GM23338 (cell line): Measurements from ENCODE around the gene FBLIM1. TPM values are rescaled to one million over a fixed set of nuclear protein-coding genes. Genes with fewer than 3 reads are reported as not detected.

Experiments used
- ATAC-seq: fragments of 200-7000 bp; cut with Tn5 transposase; 3 replicates; pipeline ENCODE4 v1.9.1; 2020
- DNase-seq: peaks from one replicate; pipeline ENCODE4 v3.0.0-alpha.2; 2015; ENCODE audit warnings: low spot score
- H2AFZ ChIP-seq: fragments of 200-600 bp; sonication (generic); 2 replicates; pipeline ENCODE4 v1.8.0; 2016; ENCODE audit warnings: antibody characterized with exemption, mild to moderate bottlenecking, moderate library complexity
- H3F3A ChIP-seq: fragments of 200-600 bp; sonication (generic); replicated peaks from 2 replicates; pipeline ENCODE4 v1.8.0; 2017; ENCODE audit warnings: antibody characterized with exemption, mixed run types, low read depth
- H3K27ac ChIP-seq: fragments of 200-600 bp; sonication (generic); 2 replicates; pipeline ENCODE4 v1.6.1; 2016; ENCODE audit warnings: low read depth
- H3K27me3 ChIP-seq: fragments of 200-600 bp; sonication (generic); 2 replicates; pipeline ENCODE4 v1.8.0; 2016; ENCODE audit warnings: mild to moderate bottlenecking, mixed run types, moderate library complexity; ENCODE audit not compliant: insufficient read depth
- H3K36me3 ChIP-seq: fragments of 200-600 bp; sonication (generic); 2 replicates; pipeline ENCODE4 v1.8.0; 2016; ENCODE audit warnings: mild to moderate bottlenecking; ENCODE audit not compliant: insufficient read depth
- H3K4me1 ChIP-seq: fragments of 200-600 bp; sonication (generic); 2 replicates; pipeline ENCODE4 v1.8.0; 2016; ENCODE audit warnings: mild to moderate bottlenecking, moderate library complexity; ENCODE audit not compliant: insufficient read depth
- H3K4me2 ChIP-seq: fragments of 200-600 bp; sonication (generic); 2 replicates; pipeline ENCODE4 v1.7.1; 2017; ENCODE audit warnings: mixed run types
- H3K4me3 ChIP-seq: fragments of 200-600 bp; sonication (generic); 2 replicates; pipeline ENCODE4 v1.6.1; 2016; ENCODE audit warnings: mixed run types
- H3K79me2 ChIP-seq: fragments of 200-600 bp; sonication (generic); replicated peaks from 2 replicates; pipeline ENCODE4 v1.8.0; 2017; ENCODE audit warnings: mild to moderate bottlenecking; ENCODE audit not compliant: insufficient read depth
- H3K9me2 ChIP-seq: fragments of 200-600 bp; sonication (generic); 2 replicates; pipeline ENCODE4 v1.8.0; 2017; ENCODE audit not compliant: insufficient read depth
- H4K20me1 ChIP-seq: fragments of 200-600 bp; sonication (generic); replicated peaks from 2 replicates; pipeline ENCODE4 v1.8.0; 2017; ENCODE audit warnings: mild to moderate bottlenecking; ENCODE audit not compliant: insufficient read depth
- H3K27ac Mint-ChIP-seq: 2 replicates; pipeline ENCODE4 v1.8.0; 2020; ENCODE audit warnings: inconsistent platforms, mild to moderate bottlenecking, moderate library complexity, mixed read lengths
- H3K27me3 Mint-ChIP-seq: 3 replicates; pipeline ENCODE4 v1.8.0; 2022; ENCODE audit warnings: low read depth, mild to moderate bottlenecking, moderate library complexity, mixed read lengths, inconsistent platforms; ENCODE audit not compliant: insufficient read depth, poor library complexity
- H3K36me3 Mint-ChIP-seq: 3 replicates; pipeline ENCODE4 v1.8.0; 2021; ENCODE audit warnings: low read depth, mild to moderate bottlenecking, inconsistent platforms, moderate library complexity, mixed read lengths
- H3K4me1 Mint-ChIP-seq: 3 replicates; pipeline ENCODE4 v1.8.0; 2020; ENCODE audit warnings: mild to moderate bottlenecking, inconsistent platforms, mixed read lengths
- H3K4me3 Mint-ChIP-seq: 3 replicates; pipeline ENCODE4 v1.8.0; 2021; ENCODE audit warnings: moderate library complexity, mild to moderate bottlenecking, inconsistent platforms, mixed read lengths
- H3K9me3 Mint-ChIP-seq: 3 replicates; pipeline ENCODE4 v1.8.0; 2020; ENCODE audit warnings: moderate library complexity, mild to moderate bottlenecking, inconsistent platforms, mixed read lengths
- CREB1 ChIP-seq: fragments of 250-450 bp; sonication (Bioruptor Pico); IDR thresholded peaks from 2 replicates; pipeline ENCODE4 v1.5.0; 2020; ENCODE audit warnings: low read depth, mild to moderate bottlenecking, moderate library complexity
- CTCF ChIP-seq, 2 experiments: fragments of 200-600 bp in 1 of 2; sonication (generic) in 1 of 2; conservative IDR thresholded peaks; 2 replicates each; pipeline versions ENCODE4 v1.5.1 to v1.6.1; 2016 to 2017; ENCODE audit warnings: antibody characterized with exemption in 2 of 2, low read depth in 2 of 2, mild to moderate bottlenecking in 2 of 2, moderate library complexity in 1 of 2
- EZH2phosphoT487 ChIP-seq: fragments of 200-600 bp; sonication (generic); IDR thresholded peaks from one replicate; pipeline ENCODE4 v1.8.1; 2018; ENCODE audit warnings: antibody characterized with exemption; ENCODE audit not compliant: unreplicated experiment
- JUNB ChIP-seq: IDR thresholded peaks from one replicate; pipeline ENCODE4 v1.6.1; 2016; ENCODE audit warnings: antibody characterized with exemption; ENCODE audit not compliant: unreplicated experiment
- NANOG ChIP-seq: IDR thresholded peaks from 2 replicates; pipeline ENCODE4 v1.6.1; 2016; ENCODE audit warnings: antibody characterized with exemption, borderline replicate concordance
- ZNF114 ChIP-seq: fragments of 250-450 bp; sonication (Bioruptor Pico); IDR thresholded peaks from 2 replicates; pipeline ENCODE4 v1.5.0; 2020; ENCODE audit warnings: mild to moderate bottlenecking, moderate library complexity
- ZNF331 ChIP-seq: fragments of 250-450 bp; sonication (Bioruptor Pico); IDR thresholded peaks from 2 replicates; pipeline ENCODE4 v1.5.0; 2020; ENCODE audit warnings: low read depth, mild to moderate bottlenecking, moderate library complexity
- ZNF462 ChIP-seq: fragments of 250-450 bp; sonication (Bioruptor Pico); IDR thresholded peaks from 2 replicates; pipeline ENCODE4 v1.5.0; 2020; ENCODE audit warnings: mild to moderate bottlenecking, moderate library complexity
- polyA plus RNA-seq: library from polyadenylated mRNA; unstranded; fragments of >200 nt; fragmentation: Nextera tagmentation; extraction: Ambion mirVana; gene quantifications from 2 replicates; pipeline ENCODE4 v1.2.1, GENCODE V29; 2016
- total RNA-seq: library from RNA; depleted of rRNA; stranded (reverse); fragments of >200 nt; shearing (Covaris generic); gene quantifications from 2 replicates; pipeline ENCODE4 v1.2.3, GENCODE V29; 2014

Gene FBLIM1
- total and polyA plus RNA-seq, 2 experiments from 2014 or later, result 41.7 to 81.7 TPM

GRCh38 chr1:15808955-15809354 is 50.4 kb downstream of the FBLIM1 start (continued):
- TF ChIP-seq ZNF462 (CRISPR knock-in tag) (no peak), JUNB (no peak)

- no peak for DNase-seq
- H3K4me2 ChIP-seq, result no peak overlapping the region
- H3K27ac ChIP-seq, result no peak overlapping the region
- H3K4me3 Mint-ChIP-seq, result no peak overlapping the region
- H3K27ac Mint-ChIP-seq, result no peak overlapping the region
- H4K20me1 ChIP-seq, result no peaks in the 10 kb centered on the region
- H2AFZ ChIP-seq, result no peak overlapping the region
- no peaks in the 10 kb centered on the region for H3K9me2 ChIP-seq
- peaks cover 5% of the 10 kb centered on the region for H3K4me1 Mint-ChIP-seq
- H3K9me3 Mint-ChIP-seq, result no peaks in the 10 kb centered on the region
- ATAC-seq, result no peak
- no peak overlapping the region for H3K4me3 ChIP-seq
- 0 out of 2 replicates have a peak, but pooled peaks cover 6% of the 10 kb centered on the region for H3F3A ChIP-seq
- peaks cover 6% of the 10 kb centered on the region for H3K27me3 Mint-ChIP-seq
- no peaks in the 10 kb centered on the region for H3K27me3 ChIP-seq
- H3K36me3 Mint-ChIP-seq, result no peaks in the 10 kb centered on the region
- no peaks in the 10 kb centered on the region for H3K79me2 ChIP-seq
- no peaks in the 10 kb centered on the region for H3K36me3 ChIP-seq
- TF ChIP-seq CREB1 (CRISPR knock-in tag) (no peak), CTCF (conservative IDR thresholded peaks at IDR 0.05; ENCODE audit: low read depth in 2 of 2) (no peak), EZH2phosphoT487 (no peak), ZNF462 (CRISPR knock-in tag) (no peak), ZNF331 (CRISPR knock-in tag) (no peak), NANOG (no peak), ZNF114 (no peak)
- H3K4me1 ChIP-seq, result no peaks in the 10 kb centered on the region
These were observed 51.5 kb downstream of the FBLIM1 start for GRCh38 chr1:15810073-15810472.
